EH (cell line): ENCODE measurements around the gene ADCY2.

Experiments used
- DNase-seq: peaks from one replicate; pipeline ENCODE4 v3.0.0-alpha.2; 2015; ENCODE audit warnings: low read depth

Gene ADCY2

DNA sequence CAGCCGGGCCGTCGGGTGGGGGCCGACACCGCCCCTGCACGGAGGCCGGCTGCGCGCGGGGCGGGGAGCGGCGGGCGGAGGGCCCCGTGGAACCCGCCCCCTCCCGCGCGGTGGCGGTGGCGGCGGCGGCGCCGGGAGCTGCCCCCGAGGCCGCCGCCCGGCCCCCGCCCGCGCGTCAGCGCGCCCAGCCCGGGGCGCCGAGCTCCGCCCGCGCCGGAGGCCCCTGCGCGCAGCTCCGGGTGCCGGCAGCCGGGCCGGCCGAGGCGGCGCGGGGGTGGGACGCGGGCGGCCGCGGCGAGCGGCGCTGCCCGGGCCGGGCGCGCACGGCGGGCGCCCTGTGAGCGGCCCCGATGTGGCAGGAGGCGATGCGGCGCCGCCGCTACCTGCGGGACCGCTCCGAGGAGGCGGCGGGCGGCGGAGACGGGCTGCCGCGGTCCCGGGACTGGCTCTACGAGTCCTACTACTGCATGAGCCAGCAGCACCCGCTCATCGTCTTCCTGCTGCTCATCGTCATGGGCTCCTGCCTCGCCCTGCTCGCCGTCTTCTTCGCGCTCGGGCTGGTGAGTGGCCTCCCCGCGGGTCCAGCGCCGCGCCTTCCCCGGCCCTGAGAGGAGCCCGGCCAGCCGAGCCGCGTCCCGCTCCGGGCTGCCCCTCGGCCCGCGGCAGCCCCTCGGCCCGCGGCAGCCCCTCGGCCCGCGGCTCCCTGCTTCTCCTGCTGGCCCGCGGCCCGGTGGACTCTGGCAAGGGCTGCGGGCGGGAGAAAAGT is at the start of gene ADCY2:
ADCY2 (plus strand) TSS at position 192 of the 766 bp plus-strand sequence; CDS start at position 351, 159 bp downstream.
- DNase-seq: peak; percentile 5

DNA sequence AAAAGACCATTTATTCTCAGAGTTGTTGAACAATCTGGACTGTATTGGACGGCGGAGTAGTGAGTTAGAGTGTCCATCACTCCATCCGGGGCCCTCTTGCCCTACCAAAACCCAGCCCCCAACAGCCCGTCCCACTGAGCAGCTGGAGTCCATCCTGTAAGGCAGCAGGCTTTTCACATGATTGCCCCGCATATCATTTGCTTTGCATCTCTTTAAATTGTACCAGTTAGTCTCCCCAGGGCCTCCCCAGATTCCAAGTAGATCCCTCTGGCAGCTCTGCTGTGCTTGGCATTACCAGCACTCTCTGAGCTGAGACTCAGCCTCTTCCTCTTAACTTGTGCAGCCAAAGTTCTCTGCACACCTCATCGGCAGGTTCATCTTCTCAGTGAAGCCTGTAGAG is 48.6 kb upstream of the ADCY2 start:
- no peak for DNase-seq

DNA sequence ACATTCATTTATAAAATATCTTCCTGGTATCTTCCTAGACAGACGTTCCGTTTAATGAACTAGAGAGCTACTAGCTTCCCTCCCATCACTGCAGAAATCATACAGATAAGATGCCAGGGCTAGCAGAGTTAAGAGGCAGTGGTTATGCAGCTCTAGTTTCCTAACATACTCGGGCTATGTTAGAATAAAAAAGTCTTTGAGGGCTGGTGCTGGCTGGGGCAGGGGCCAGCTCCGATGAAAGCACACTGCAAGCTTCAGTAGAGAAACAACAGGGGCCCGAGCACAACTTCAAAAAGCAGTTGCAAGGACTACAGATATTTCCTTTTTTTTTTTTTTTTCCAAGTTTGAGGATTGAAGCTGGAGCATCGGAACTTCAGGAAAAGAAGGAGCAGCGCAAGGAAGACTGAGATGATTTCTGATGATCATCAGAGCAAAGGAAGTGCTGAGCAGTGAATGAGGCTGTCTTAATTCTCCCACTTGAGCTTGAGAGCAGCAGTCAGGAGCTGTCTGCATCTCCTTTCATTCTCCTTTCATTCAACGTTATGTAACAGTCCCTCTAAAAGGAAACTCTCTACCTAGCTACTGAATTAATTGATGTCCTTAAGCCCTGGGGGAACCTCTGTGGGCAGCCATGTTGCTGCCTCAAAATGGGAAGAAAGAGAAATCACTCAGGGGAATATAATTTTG is 47.6 kb upstream of the ADCY2 start:
- DNase-seq: no peak

DNA sequence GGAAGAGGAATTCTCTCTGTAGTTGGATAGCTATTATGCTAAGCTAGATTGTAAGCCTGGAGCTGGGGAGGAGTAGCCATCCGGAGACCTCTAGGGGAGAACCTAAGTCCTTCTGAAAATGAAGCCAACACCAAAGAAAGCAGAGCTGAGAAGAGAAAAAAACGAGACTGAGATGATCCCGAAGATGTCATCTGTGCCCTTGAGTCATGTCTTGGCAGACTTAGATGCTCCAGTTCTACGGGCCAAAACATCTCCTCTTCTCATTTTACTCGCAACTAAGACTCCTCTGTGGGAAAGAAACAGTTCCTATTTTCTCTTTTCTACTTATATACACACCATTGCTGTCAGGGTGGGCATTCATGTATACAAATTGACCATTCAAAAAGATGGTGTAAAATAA is 34.3 kb upstream of the ADCY2 start:
- no peak for DNase-seq

DNA sequence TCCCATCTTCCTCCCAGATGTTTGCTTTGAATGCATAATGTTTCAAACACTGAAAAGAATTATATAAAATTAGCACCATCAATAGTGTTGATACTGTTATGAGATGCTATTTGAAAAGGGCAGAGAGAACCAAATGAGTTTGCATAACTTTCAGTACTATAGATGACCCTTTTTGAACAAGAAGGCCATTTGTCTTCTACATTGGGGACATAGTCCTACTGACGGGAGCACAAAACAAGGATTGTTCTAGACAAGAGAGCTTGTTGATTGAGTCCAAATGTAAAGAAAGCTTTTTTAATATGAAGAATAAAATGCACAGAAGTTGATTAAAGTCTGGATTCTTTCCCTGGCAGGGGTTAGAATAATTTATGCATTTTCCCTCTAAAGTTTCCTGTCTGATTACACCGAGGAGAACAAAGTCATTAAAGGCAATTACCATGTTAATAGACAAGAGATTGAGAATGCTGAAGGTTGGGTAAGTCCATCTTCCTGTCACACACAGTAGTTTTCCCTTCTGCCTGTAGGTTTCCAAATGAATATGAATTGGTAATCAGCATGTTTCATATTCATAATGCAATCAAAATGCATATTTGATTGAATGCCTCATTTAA is 32.8 kb upstream of the ADCY2 start:
- no peak for DNase-seq

DNA sequence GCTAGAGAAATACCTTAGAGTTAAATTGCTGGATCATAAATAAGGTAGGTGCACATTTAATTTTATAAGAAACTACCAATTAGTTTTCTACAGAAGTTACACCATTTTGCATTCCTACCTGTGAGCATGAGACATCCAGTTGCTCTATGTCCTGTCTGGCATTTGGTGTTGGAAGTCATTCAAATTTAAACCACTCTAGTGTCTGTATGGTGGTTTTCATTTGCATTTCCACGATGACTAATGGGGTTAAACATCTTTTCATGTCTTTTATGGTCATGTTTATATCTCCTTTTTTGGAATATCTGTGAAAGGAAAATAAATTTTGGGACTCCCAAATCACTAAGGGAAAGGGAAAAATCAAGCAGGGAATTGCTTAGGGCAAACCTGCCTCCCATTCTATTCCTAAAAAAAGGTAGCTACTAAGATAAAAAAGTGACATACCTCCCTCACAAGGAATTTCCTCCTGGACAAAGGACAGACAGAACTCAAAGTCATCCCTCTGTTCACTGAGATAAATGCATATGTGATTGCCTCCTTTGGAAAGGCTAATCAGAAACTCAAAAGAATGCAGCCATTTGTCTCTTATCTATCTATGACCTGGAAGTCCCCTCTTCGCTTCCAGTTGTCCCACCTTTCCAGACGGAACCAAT is 31.6 kb upstream of the ADCY2 start:
- no peak for DNase-seq

DNA sequence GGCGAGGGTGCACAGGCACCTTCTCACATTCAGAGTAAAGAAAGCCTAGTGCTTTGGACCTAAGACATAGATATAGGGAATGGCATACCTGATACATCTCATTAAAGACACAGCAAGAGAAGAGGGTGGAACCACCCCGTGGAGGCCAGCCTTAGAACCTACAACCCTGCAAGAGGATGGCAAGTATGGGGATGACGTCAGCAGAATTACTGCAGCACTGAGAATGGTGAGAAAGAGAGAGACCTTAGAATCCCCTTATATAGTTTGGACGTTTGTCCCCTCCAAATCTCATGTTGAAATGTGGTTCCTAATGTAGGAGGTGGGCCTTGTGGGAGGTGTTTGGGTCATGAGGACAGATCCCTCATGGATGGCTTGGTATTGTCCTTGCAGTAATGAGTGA is 28.2 kb upstream of the ADCY2 start:
- DNase-seq: no peak

DNA sequence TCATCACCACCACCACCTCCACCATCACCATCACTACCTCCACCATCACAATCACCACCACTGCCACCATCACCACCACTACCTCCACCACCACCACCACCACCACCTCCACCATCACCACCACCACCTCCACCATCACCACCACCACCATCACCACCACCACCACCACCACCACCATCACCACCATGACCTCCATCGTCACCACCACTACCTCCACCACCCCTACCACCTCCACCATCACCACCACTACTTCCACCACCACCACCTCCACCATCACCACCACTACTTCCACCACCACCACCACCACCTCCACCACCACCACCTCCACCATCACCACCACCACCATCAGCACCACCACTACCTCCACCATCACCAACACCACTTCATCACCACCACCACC is 23.5 kb upstream of the ADCY2 start:
- no peak for DNase-seq

DNA sequence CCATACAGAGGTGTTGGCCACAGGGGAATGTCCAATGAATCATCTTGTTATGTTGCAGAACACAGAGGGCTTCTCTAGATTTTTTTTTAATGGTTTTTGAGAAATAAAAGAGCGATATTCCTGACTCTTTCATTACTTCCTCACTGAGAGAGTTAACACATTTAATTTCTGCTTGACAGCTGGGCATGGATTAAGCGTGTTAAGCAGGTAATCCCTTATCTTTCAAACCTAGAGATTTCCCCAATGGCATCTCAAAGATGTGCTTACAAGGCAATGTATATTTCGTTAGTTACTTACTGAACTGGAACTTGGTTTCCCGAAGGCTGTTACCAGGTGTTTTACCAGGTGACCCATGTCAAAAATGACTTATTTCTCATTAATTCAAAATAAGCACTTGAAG is 21.8 kb upstream of the ADCY2 start:
- no peak for DNase-seq

DNA sequence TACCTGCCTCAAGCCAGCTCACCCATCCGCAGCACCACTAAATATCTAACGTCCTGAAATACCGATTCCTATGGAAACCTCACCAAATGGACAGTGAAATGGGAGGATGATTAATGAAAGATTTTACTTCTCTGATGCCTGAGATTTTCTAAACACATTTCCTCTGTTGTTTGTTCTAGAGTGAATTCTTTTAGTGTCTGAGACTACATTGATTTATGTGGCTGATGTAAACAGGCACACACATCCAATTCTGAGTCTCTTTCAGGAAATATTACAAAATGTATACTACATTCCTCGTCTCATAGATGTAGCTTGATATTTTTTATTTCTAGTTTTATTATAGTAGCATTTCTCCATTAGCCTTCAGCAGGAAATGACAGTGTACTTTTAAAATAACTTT is 20.5 kb upstream of the ADCY2 start:
- no peak for DNase-seq

DNA sequence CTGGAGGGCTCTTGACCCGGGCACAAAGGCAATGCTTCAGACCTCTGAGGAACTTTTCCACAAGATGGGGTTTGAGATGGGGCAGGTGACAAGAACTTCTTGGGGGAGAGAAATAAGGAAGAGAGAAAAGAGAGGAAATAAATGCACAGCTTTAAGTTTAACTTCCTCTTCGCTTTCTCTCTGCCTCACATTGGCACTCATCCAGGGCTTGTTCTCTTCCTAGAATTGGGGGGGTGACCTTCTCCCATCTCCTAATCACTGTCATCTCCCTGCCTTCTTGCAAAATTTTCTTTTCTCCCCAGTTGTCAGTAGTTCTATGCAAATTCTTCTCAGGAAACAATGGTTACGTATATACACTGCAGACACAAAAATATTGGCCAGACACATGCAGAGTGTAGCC is 19.1 kb upstream of the ADCY2 start:
- no peak for DNase-seq

DNA sequence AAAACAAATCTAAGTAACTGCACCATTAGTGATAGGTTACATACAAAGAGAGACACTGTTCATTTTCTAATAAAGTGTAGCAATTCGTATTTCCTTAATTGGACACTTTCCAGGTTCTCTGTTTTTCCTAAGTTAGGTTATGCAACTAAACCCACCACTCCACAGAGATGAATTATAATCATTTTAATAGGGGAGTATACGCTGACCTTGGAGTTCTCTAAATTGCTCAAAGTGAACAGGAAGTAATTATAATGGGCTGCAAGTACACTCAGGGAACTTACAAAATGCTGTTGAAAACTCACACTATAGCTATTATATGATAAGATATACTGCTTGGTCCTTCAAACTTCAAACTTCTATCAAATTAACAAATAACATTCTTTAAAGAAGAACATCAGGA is 18.2 kb upstream of the ADCY2 start:
- DNase-seq: no peak

DNA sequence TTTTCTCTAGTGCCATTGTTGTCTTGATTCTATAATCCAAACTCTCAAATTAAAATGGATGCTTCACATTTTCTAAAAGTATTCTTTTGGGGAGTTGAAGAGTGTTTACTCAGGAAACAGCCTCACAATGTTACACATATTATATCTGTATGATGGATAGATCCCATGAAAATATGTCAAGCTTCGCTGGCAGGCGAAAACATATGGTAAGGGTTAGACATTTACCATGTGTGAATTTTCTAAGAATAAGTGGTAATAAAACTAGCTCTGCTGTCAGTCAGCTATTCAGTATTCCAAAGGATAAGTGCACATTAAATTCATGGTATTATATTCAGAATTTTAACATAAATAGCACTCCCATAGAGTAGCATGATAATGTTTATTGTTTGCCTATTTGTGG is 13.3 kb upstream of the ADCY2 start:
- no peak for DNase-seq

DNA sequence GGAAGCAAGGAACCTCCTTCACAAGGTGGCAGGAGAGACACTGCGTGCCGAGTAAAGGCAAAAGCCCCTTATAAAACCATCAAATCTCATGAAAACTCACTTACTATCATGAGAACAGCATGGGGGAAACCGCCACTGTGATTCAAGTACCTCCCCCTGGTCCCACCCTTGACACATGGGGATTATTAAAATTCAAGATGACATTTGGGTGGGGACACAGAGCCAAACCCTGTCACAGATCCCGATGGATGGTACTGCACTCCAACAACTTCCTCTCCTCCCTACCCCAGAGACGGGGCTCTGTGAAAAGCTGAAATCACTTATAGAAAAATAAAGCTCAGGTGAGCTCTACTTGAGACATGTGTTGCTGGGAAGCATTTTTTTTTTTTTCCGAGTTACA is 10.3 kb upstream of the ADCY2 start:
- no peak for DNase-seq

DNA sequence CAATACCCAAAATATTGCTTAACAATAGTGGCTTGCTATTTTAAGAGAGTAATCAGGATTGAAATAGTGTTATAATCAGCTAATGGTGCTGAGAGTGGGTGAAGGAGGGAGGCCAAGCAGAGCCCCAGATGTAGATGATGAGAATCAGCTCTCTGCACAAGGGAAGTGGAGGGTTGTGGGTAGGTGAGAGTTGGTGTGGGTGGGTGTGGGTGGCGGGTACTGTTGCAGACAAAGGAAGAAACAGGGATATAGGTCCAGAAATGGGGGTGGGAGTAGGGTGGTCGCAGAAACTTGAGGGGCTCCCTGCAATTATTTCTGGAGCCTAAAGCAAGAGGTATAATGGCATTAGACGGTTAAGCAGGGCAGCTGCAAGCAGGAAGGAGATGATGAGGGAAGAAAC is 7.4 kb upstream of the ADCY2 start:
- no peak for DNase-seq

DNA sequence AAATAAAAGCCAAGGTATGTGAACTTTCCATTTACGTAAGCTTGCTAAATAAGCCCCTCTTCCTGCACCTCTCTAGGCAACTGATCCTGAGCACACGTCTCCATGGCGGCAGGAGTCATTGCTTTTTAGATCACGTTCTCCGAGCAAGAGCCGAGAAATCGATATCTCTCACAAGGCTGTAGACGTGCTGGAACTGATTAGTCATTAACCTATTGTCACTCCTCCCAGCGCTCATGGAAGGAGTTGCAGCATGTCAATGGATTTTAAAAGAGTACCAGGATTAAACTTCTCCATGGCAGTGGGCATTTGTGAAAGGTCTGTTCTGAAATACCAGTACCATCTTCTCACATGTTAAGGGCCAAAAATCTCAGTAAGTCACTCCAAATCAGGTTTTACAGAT is 4.7 kb upstream of the ADCY2 start:
- no peak for DNase-seq

DNA sequence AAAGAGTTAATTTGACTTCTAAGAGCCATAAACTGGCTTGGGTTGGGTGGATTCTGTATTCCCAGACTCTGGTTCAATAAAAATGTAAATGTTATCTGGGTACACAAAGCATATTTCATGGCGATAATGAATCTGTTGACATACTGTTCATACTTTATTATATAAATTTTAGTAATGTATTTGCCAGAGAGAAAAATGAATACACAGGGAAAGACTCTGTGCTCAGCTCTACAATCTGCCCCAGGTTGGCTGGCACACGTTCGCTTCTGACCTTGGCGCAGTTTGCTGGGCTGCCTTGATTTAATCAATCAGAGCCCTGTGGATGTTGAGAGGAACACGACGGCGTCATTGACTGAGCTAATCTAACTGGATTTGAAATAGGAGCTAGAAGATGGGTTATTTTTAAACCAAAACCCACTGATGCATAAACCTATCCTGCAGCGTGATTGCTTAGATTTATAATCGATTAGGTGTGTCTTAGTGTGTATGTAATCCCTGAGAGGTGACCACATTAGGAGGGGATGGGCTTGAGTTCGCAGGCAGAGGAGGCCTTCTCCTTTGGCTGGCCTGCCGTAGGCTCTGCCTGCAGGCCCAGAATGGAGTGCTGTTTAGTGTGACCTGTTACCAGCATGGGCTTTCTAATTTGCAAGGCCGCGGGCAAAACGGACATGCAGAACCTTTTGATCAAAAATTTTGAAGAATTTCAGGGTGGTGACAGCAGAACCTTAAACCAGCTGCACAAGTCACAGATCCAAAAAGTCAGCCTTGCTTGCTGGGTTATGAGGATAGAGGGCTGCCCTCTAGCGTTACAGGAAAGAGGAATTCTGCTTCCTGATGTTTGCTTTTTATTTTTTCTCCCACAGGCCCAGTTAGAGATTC is 3.9 kb upstream of the ADCY2 start:
- DNase-seq: peak; percentile 44

DNA sequence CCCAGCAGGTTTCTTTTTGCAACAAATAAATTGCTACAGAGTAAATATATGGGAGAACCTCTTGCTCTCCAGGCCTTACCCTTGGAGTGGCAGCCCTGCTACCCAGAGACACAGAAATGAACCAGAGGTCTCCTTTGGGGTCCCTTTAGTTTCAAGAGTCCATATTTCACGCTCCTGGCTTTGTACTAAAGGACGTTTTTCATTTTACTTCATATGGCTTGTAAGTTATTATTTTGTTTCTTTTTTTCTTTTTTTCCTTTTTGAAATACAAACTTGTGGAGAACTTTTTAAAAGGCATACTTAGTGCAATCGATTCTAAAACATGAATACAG is 3.3 kb upstream of the ADCY2 start:
- no peak for DNase-seq

DNA sequence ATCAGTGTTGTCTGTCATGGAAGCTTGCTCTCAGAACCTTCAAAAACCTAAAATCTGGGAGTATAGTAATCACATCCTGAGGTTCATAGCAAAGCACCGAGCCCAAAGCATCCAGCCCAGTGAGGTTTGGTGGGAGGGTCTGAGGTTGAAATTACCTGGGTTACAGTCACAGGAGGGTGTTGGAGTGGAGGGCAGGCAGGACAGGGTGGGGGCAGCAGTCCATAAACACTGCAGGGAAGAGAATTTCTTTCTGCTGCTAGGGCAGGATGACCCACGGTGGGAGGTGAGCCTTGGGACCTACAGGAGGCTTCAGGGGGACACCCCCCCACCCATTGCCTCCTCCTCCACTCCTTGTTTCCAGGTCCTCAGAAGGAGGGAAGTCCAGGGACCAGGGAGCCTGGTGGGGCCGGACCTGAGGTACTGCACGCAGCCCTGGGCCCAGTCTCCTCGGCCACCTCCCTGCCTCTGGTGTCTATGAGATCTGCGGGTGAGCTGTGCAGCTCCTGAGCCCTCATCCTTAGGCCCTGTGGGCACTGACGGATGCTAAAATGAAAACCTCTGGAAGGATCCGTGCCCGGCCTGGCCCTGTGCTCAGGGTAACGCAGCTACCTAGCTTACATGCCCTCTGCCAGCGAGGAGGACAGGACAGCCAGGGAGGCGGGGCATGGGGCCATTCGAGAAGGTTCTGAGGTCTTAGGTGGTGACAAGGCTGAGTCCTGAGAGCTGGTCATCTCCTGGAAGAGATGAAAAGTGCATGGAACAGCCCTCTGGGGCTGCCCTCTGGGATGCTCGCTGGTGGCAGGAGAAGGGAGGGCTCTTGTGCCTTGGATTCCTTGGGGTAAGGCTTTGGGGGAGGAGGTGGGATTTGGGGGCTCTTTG is 1.8 kb upstream of the ADCY2 start:
- no peak for DNase-seq

DNA sequence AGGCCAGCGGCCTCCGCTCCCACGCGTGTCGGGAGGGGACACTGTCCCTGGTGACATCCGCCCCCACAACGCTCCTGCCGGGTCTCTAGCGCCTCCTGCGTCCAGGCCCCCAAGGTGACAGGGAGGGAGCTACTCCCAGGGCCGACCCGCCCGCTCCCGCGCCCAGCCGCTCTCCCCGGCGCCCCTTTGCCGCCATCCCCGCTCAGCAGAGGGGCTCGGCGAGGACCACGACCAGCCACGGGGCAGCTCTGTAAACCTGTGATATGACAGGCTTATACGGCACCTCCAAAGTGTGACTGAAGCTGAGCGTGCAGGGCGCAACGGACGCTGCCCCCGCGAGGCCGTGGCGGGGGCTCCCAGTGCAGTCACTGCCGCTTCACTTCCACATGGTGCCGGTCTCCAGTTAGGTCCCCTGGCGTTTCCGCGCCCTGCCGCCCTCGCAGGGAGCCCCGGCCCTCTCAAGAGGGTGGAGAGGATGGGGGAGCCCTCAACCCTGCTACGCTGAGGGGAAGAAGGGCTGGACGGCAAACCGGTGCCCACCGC is 978 bp upstream of the ADCY2 start:
- no peak for DNase-seq

DNA sequence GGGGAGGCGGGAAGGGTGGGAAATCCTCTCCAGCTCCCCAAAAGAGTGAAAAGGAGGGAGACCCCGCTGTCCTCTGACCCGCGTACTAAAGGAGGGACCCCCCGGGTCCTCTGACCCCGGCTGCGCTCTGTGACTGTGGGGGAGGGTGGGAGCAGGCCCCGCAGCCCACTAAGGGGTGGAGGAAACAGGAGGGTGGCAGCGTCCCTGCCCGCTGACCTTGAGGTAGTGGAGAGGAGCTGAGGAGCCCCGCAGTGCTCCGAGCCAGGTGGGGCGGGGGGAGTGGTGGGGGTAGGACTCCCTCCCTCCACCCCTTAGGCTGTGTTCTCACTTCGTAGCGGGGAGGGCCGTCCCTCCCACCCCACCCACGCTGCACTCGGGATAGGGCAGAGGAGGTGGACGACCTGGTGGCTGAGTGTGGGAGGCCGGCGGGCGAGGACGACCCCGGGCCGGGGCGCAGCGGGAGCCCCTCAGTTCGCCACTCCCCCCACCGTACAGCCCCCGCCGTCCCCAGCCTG is 449 bp upstream of the ADCY2 start:
- DNase-seq: no peak
